DMS114 treated with DMSO at 0.1 percent for 48 hours (cell line): Measurements from ENCODE around the gene NDUFA1.
"Not testable (repeated sequence)": the region's sequence is repeated elsewhere in the genome, so short reads cannot be mapped to it uniquely, and the experiment has no call there.

Experiments used
- DNase-seq: peaks from one replicate; lab custom pipeline; 2025; ENCODE audit not compliant: unreplicated experiment; lab: John Stamatoyannopoulos, UW

The NDUFA1 gene

DNA sequence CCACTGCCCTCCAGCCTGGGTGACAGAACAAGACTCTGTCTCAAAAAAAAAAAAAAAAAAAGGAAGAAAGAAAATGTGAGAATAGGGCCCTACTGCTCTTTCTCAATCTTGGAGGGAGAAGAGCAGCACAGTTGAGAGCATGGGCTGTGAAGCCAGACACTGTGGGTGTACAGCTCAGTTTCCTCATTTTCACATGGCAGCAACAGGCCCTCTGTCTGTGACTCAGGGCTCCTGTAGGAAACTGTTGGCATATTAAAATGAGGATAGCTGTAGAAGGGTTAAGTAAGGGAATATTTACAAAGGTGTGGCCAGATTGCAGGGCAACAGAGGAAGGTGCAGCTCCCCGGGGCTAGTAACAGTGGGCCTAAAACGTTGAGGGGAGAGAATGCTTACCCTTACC, 27.5 kb downstream of the NDUFA1 start:
- DNase-seq, result no peak

DNA sequence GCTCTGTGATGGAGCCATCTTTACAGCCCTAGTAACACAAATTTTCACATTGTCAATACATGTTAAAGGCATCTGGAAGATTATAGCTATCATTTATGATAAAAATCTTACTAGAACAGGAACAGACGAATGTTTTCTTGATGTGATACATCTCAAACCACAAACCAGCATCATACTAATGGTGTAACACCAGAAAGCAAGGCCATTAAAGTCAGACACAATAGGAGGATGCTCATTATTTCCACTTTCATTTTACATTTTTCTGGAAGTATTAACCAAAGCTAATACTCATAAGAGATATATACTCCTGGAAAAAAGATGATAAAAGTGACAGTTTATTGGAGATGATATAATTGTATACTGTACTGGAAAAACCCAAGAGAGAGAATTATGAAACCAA, 29.3 kb downstream of the NDUFA1 start:
- no peak for DNase-seq

DNA sequence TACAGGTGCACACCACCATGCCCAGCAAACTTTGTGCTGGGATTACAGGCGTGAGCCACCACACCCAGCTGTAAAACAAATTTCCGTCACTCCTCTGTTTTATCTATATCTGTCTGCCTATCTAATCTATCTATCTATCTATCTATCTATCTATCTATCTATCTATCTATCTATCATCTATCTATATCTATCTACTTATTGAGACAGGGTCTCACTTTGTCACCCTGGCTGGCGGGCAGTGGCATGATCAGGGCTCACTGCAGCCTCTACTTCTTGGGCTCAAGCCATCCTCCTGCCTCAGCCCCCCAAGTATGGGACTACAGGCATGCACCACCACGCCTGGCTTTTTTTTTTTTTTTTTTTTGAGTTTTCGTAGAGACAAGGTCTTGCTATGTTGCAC, 44.7 kb downstream of the NDUFA1 start:
- DNase-seq, result no peak

DNA sequence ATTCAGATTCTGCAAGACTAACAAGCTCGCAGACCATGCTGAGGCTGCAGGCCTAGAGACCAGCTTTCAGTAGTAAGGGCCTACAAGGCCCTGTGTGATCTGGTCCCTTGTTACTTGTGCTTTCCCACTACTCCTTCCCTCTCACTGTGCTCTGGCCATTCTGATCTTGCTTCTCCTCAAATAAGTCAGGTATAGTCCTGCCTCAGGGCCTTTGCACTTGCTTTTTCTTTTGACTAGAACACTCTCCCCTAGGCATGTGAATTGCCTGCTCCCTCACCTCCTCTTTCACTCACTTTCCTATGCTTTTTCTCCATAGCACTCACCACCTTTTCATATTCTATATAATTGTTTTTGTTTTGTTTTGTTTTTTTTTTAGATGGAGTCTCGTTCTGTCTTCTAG, 46.2 kb downstream of the NDUFA1 start:
- no peak for DNase-seq

DNA sequence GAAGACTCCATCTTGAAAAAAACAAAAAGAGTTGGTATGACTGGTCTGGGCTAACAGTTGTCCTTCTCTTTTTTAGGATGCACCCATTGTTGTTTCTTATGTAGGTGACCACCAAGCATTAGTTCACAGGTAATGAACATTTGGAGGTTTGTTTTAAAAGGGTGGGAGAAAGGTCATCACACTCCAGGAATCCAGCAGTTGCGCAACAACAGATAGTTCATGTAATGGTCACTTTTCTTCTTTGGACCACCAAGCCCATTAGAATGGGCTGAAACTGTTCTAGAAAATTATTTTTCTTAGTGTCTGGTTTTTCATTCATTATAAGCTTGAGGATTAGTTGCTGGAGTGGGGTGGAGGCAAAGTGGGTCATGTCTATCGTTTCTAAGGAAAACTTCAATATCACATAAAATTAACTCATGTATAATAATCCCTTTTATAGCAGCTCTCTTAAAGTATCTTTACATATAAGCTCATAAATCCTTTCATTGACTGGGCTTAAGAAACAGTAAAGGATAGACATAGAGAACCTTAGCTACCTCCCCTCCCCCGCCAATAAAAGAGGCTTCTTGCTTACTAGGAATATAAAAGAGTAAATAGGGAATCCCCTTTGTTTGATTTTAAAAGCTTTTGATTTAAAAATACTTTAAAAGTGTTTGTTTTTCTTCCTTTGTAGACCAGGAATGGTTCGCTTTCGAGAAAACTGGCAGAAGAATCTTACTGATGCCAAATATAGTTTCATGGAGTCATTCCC, 48.4 kb downstream of the NDUFA1 start:
- no peak for DNase-seq

DNA sequence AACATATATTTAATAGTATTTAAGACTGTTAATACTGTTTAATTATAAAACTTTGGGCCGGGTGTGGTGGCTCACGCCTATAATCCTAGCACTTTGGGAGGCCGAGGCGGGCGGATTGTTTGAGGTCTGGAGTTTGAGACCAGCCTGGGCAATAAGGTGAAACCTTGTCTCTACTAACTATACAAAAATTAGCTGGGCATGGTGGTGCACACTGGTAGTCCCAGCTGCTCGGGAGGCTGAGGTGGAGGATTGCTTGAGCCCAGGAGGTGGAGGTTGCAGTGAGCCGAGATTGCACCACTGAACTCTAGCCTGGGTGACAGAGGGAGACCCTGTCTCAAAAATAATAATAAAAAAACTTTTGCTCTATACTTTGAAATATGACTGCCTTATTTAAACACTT, 50.8 kb downstream of the NDUFA1 start:
- DNase-seq, result not testable (repeated sequence)
